Measurements from ENCODE around the gene PCDHGB6.
"Not testable (repeated sequence)": the region's sequence is repeated elsewhere in the genome, so short reads cannot be mapped to it uniquely, and the experiment has no call there.

PCDHGB6 gene

GRCh38 chr5:141389153-141390042 lies 18.4 kb upstream of the PCDHGB6 start:
- DNase-seq = peak; percentile 40

- DNase-seq = peak; percentile 33
These were observed 15.2 kb upstream of the PCDHGB6 start, which contains the start of gene PCDHGA8 for GRCh38 chr5:141392429-141393198. Gene PCDHGA8 (plus strand): TSS chr5:141392633. CDS start chr5:141392814, 181 bp downstream.

DNA sequence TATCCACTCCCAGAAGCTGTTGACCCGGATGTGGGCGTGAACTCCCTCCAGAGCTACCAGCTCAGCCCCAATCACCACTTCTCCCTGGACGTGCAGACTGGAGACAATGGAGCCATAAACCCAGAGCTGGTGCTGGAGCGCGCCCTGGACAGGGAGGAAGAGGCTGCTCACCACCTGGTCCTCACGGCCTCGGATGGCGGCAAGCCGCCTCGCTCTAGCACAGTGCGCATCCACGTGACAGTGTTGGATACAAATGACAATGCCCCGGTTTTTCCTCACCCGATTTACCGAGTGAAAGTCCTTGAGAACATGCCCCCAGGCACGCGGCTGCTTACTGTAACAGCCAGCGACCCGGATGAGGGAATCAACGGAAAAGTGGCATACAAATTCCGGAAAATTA lies 14.6 kb upstream of the PCDHGB6 start:
- peak; percentile 48 for DNase-seq

- peak; percentile 37 for DNase-seq
These were observed 13.2 kb upstream of the PCDHGB6 start for GRCh38 chr5:141394401-141395187.

DNA sequence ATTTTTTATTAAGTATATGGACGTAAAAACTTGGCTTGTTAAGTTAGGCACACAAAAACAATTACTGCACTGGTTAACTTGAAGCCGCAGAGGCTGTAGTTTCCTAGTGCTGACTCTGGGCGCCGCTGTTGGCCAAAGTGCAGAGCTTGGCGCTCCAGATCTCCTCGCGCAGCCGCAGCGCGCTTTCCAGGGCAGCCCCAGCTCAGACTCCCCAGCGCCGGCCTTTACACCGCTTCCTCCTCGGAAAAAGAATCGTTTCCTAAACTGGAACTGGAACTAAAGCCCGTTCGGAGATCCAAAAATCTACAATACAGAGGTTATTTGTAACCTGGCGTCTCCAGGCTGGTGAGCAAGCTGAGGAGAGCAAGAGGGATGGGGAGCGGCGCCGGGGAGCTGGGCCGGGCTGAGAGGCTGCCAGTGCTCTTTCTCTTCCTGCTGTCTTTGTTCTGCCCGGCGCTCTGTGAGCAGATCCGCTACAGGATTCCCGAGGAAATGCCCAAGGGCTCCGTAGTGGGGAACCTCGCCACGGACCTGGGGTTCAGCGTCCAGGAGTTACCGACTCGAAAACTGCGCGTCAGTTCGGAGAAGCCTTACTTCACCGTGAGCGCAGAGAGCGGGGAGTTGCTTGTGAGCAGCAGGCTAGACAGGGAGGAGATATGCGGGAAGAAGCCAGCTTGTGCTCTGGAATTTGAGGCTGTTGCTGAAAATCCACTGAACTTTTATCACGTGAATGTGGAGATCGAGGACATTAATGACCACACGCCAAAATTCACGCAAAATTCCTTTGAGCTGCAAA lies 9.9 kb upstream of the PCDHGB6 start, which contains the start of gene PCDHGB5:
PCDHGB5 (plus strand) TSS at position 192 of the 796 bp plus-strand sequence; CDS start at position 373, 181 bp downstream.
- DNase-seq = not testable (repeated sequence)

DNA sequence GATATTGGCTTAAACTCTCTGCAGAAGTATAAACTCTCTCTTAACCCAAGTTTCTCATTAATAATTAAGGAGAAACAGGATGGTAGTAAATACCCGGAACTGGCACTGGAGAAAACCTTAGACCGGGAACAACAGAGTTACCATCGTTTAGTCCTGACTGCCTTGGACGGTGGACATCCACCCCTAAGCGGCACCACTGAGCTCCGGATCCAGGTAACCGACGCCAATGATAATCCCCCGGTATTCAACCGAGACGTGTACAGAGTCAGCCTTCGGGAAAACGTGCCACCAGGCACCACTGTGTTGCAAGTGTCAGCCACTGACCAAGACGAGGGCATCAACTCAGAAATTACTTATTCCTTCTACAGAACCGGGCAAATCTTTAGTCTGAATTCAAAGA lies 9.2 kb upstream of the PCDHGB6 start:
- DNase-seq = no peak

DNA sequence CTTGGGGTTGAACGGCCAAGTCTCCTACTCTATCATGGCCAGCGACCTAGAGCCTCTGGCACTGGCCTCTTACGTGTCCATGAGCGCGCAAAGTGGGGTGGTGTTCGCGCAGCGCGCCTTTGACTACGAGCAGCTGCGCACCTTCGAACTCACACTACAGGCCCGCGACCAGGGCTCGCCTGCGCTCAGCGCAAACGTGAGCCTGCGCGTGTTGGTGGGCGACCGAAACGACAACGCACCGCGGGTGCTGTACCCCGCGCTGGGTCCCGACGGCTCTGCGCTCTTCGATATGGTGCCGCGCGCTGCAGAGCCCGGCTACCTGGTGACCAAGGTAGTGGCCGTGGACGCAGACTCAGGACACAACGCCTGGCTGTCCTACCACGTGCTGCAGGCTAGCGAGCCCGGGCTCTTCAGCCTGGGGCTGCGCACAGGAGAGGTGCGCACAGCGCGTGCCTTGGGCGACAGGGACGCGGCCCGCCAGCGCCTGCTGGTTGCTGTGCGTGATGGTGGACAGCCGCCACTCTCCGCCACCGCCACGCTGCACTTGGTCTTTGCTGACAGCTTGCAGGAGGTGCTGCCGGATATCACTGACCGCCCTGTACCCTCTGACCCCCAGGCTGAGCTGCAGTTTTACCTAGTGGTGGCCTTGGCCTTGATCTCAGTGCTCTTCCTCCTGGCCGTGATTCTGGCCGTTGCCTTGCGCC lies 8.1 kb upstream of the PCDHGB6 start:
- DNase-seq = no peak

- DNase-seq = no peak
These were observed 5.1 kb upstream of the PCDHGB6 start, which contains the start of gene PCDHGA9 for GRCh38 chr5:141402553-141403243. Gene PCDHGA9 (plus strand): TSS chr5:141402778. CDS start chr5:141402953, 175 bp downstream.

GRCh38 chr5:141403387-141403786 lies 4.4 kb upstream of the PCDHGB6 start:
- no peak for DNase-seq

- no peak for DNase-seq
These were observed 1.9 kb downstream of the PCDHGB6 start for GRCh38 chr5:141409598-141410306.

GRCh38 chr5:141411575-141411974 lies 3.8 kb downstream of the PCDHGB6 start:
- DNase-seq = no peak

GRCh38 chr5:141412854-141413539 lies 5.2 kb downstream of the PCDHGB6 start, which contains the start of gene PCDHGA10:
Gene PCDHGA10 (plus strand): TSS chr5:141412987. CDS start chr5:141413176, 189 bp downstream.
- peak; percentile 70 for DNase-seq

- no peak for DNase-seq
These were observed 5.8 kb downstream of the PCDHGB6 start for GRCh38 chr5:141413540-141414069.

DNA sequence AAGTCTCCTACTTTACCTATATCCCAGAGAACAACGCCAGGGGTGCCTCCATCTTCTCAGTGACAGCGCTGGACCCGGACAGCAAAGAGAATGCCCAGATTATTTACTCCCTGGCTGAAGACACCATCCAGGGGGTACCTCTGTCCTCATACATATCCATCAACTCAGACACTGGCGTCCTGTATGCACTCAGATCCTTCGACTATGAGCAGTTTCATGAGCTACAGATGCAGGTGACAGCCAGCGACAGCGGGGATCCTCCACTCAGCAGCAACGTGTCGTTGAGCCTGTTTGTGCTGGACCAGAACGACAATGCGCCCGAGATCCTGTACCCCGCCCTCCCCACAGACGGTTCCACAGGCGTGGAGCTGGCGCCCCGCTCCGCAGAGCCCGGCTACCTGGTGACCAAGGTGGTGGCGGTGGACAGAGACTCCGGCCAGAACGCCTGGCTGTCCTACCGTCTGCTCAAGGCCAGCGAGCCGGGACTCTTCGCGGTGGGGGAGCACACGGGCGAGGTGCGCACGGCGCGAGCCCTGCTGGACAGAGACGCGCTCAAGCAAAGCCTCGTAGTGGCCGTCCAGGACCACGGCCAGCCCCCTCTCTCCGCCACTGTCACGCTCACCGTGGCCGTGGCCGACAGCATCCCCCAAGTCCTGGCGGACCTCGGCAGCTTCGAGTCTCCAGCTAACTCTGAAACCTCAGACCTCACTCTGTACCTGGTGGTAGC lies 6.9 kb downstream of the PCDHGB6 start:
- not testable (repeated sequence) for DNase-seq

GRCh38 chr5:141415275-141415618 lies 7.4 kb downstream of the PCDHGB6 start:
- DNase-seq = not testable (repeated sequence)

DNA sequence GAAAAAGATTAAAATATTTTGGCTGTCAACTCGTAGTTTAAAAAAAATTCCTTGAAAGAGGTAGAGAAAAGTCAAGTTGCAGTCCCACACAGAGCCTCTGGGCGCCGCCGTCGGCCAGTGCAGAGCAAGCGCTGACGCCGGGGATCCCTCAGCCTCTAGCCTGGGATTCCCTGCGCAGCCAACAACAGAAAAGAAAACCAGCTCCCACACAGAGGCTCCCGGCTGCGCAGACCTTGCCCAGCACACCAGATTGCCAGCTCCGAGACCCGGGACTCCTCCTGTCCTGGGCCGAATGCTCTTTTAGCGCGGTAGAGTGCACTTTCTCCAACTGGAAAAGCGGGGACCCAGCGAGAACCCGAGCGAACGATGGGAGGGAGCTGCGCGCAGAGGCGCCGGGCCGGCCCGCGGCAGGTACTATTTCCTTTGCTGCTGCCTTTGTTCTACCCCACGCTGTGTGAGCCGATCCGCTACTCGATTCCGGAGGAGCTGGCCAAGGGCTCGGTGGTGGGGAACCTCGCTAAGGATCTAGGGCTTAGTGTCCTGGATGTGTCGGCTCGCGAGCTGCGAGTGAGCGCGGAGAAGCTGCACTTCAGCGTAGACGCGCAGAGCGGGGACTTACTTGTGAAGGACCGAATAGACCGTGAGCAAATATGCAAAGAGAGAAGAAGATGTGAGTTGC lies 9.8 kb downstream of the PCDHGB6 start, which contains the start of gene PCDHGB7:
PCDHGB7 (plus strand) TSS at position 184 of the 679 bp plus-strand sequence; CDS start at position 367, 183 bp downstream.
- DNase-seq = not testable (repeated sequence)
